Fibroblast of mammary gland (primary cell): Measurements from ENCODE around the gene LRBA.

ENCODE experiments used
- DNase-seq: peaks from one replicate; pipeline ENCODE4 v3.0.0-alpha.2; 2010; ENCODE audit warnings: low read depth
- H3K4me3 ChIP-seq: 2 replicates; pipeline ENCODE4 v1.5.1; 2011; ENCODE audit warnings: low read depth, mild to moderate bottlenecking, low read length, moderate library complexity; ENCODE audit not compliant: control insufficient read depth
- CTCF ChIP-seq: conservative IDR thresholded peaks from 2 replicates; pipeline ENCODE4 v1.5.1; 2011; ENCODE audit warnings: low read depth, low read length, inconsistent platforms; ENCODE audit not compliant: control insufficient read depth, insufficient read depth

LRBA gene

GRCh38 chr4:150476776-150477175 is 538.3 kb downstream of the LRBA start:
- TF ChIP-seq CTCF = no peak
- DNase-seq = no peak
- no peak overlapping the region for H3K4me3 ChIP-seq

GRCh38 chr4:150475763-150476162 is 539.3 kb downstream of the LRBA start:
- no peak overlapping the region for H3K4me3 ChIP-seq
- no peak for DNase-seq
- no peak for TF ChIP-seq CTCF

GRCh38 chr4:150464523-150464922 is 550.6 kb downstream of the LRBA start:
- no peak for TF ChIP-seq CTCF
- no peak for DNase-seq
- no peak overlapping the region for H3K4me3 ChIP-seq

GRCh38 chr4:150462743-150463142 is 552.3 kb downstream of the LRBA start:
- DNase-seq = no peak
- no peak for TF ChIP-seq CTCF
- no peak overlapping the region for H3K4me3 ChIP-seq

- no peak overlapping the region for H3K4me3 ChIP-seq
- no peak for TF ChIP-seq CTCF
- no peak for DNase-seq
Measured at GRCh38 chr4:150461957-150462356, 553.1 kb downstream of the LRBA start.

GRCh38 chr4:150457802-150458201 is 557.3 kb downstream of the LRBA start:
- DNase-seq = no peak
- TF ChIP-seq CTCF = no peak
- no peak overlapping the region for H3K4me3 ChIP-seq

GRCh38 chr4:150451883-150452282 is 563.2 kb downstream of the LRBA start:
- no peak for DNase-seq

More at GRCh38 chr4:150451883-150452282, 563.2 kb downstream of the LRBA start:
- H3K4me3 ChIP-seq = no peak overlapping the region
- no peak for TF ChIP-seq CTCF
